GM19324 (cell line): ENCODE data around the gene NOTCH1.
"Not testable (repeated sequence)": the region's sequence is repeated elsewhere in the genome, so short reads cannot be mapped to it uniquely, and the experiment has no call there.

Experiments
- ATAC-seq: cut with Tn5 transposase; IDR thresholded peaks from one replicate; pipeline ENCODE4 v1.9.1; 2021; ENCODE audit warnings: mild to moderate bottlenecking, moderate library complexity; ENCODE audit not compliant: unreplicated experiment, low FRiP score

The NOTCH1 gene

DNA sequence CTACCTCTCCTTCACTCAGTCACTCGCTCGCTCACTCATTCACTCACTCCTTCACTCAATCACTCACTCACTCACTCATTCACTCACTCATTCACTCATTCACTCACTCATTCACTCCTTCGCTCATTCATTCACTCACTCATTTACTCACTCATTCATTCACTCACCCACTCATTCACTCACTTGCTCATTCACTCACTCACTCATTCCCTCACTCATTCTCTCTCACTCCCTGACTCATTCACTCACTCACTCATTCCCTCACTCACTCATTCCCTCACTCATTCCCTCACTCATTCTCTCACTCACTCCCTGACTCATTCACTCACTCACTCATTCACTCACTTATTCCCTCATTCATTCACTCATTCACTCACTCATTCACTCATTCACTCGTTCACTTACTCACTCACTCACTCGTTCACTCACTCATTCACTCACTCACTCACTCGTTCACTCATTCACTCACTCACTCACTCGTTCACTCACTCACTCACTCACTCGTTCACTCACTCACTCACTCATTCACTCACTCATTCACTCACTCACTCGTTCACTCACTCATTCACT lies 33.9 kb upstream of the NOTCH1 start:
- ATAC-seq, result not testable (repeated sequence)

DNA sequence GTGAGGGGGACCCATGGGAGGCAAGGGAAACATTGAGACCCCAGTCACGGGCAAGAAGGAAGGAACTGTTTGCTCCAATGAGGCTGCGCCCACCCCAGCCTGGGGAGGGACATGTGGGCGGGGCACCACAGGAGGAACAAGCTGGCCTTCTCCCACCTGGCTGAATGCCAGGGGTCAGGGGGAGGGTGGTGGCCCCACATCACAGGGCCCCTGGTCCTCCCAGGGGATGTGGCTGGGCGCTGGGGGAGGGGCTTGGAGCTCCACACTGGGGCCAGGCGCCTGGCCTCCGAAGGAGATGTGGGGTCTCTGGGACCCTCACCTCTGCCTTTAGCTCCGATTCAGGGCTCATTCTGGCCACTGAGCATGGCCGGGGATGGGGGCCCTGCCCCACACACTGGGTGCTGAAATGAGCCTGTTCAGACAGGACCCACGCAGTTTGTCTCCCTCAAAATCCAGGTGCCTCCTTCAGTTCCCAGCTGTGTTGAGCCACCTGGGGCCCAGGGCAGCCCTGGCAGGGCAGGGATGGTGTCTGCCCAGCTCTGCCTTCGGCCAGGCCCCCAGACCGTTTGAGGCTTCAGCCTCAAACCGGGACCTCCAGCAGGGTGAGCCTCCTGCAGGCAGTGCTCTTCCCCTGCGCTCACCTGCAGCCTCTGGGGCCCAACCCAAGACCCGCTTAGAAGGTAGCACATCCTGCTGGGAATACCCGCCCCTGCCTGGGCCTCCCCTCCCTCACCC lies 33.2 kb upstream of the NOTCH1 start:
- no peak for ATAC-seq

DNA sequence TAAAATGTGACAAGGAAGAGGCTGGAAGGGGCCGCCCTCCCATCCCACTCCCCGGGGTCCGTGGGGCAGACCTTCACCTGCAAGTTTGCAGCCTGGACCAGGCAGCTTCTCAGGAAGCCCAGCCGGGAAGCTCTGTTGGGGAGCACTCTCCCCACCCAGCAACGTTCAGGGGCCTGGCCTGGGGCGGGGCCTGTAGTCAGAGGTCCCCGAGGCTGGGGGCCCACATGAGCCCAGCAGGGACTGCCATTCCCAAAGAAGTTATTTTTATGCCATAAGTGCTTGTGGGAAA lies 32.7 kb upstream of the NOTCH1 start:
- ATAC-seq, result no peak

DNA sequence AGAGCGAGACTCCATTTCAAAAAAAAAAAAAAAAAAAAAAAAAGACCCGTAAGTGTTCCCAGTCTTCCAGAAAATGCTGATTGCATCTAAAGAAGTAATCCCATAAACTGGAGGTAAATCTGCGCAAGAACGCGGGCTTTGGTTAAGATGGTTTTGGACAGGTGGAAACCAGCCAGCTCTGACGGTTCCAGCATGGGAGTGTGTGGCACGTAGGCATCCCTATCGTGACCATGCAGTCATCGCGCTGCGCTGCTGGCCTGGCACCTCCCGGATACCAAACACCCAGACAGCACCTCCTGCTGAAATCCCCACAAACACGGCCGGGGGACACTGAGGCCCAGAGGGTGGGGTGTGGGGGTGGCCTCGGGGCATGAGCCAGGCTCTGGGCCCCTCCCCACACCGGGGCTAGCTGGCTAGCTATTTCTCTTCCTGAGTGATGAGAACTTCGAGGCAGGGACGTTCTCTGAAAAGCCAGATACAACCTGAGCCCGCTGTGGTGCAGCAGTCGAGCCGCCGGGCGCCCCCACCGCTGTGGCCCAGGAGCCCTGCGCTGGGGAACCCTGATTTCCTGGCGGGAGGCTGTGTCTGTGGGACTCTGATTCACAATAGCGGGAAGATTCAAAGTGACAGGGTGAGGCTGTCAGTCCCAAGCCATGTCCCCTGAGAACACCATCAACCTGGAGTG lies 32.2 kb upstream of the NOTCH1 start:
- ATAC-seq, result no peak

DNA sequence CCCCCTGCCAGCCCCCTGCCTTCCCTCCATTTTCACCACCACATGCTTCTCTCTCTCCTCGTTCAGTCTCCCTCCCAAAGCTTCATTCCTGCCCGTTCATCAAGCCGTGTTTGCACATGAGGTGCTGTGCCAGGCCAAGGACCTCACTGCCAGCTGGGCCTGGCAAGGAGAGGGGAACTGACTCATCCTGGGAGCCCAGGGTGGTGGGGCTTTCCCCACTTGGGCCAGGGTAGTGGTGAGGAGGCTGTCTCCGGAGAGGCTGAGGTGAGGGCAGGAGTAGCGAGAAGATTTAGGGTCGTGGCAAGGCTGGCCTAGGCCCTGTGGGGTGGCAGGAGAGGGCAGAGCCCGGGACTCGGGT lies 30.4 kb upstream of the NOTCH1 start:
- no peak for ATAC-seq

DNA sequence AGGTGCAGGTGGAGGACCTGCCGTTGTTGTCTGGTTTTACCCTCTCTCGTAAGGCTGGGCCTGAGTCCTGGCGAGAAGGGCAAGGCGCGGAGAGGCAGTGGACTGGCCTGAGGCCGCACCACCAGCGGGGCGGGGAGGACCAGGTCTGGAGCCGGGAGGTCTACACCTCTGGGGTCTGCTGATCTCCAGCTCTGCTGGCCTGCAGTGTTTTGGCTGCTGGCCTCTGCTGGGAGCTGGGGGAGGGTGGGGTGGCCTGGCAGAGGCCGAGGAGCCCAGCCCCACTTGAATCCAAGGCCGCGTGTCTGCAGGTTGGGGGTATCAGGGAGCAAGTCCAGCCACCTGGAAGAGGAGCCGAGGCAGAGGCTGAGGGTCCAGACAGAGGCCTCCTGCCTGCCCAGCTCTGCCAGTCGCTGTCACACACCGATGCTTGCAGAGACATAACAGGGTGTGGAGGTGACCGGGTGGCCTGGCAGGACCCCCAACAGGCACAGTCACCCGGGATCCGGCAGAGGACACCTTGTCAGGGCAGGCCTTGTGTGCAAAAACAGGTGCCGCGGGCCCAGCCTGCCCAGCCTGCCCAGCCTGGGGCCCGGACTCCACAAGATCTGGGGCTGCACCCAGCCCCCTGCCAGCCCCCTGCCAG lies 29.9 kb upstream of the NOTCH1 start:
- no peak for ATAC-seq

DNA sequence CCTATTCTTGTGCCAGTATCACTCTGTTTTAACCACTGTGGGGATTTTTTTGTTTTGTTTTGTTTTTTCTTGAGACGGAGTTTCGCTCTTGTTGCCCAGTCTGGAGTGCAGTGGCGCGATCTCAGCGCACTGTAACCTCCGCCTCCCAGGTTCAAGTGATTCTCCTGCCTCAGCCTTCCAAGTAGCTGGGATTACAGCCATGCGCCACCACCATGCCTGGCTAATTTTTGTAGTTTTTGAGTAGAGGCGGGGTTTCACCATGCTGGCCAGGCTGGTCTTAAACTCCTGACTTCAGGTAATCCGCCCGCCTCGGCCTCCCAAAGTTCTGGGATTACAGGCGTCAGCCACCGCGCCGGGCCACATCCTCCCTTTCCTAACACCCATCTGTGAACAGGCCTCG lies 28.8 kb upstream of the NOTCH1 start:
- ATAC-seq, result not testable (repeated sequence)

DNA sequence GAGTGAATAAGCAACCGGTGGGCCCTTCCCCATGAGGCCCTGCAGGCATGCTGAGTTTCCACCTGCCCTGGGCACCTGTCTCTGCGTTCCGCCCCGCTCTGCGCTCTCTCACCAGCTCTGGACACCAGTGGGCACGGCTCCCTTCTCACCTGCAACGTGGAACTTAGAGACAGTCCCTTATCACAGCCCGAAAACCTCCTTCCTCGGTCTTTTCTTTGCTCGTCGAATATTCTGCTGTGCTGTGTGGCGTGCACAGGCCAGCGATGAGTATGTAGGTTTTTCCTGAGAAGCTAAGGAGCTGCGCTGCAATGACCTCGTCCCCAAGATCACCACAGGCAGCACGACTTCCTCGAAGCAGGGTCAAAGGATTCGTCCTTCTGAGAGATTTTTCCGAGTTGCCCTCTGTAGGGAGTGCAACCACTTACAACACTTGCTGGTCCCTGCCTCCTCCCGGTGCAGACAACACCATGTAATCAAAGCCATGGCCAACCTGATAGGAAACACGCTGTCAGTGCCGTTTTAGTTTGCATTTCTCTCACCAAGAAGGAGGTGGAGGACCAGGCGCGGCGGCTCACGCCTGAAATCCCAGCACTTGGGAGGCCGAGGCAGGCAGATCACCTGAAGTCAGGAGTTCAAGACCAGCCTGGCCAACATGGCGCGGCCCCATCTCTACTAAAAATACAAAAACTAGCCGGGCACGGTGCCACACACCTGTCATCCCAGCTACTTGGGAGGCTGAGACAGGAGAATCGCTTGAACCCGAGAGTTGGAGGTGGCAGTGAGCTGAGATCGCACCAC lies 27.2 kb upstream of the NOTCH1 start:
- ATAC-seq, result no peak

DNA sequence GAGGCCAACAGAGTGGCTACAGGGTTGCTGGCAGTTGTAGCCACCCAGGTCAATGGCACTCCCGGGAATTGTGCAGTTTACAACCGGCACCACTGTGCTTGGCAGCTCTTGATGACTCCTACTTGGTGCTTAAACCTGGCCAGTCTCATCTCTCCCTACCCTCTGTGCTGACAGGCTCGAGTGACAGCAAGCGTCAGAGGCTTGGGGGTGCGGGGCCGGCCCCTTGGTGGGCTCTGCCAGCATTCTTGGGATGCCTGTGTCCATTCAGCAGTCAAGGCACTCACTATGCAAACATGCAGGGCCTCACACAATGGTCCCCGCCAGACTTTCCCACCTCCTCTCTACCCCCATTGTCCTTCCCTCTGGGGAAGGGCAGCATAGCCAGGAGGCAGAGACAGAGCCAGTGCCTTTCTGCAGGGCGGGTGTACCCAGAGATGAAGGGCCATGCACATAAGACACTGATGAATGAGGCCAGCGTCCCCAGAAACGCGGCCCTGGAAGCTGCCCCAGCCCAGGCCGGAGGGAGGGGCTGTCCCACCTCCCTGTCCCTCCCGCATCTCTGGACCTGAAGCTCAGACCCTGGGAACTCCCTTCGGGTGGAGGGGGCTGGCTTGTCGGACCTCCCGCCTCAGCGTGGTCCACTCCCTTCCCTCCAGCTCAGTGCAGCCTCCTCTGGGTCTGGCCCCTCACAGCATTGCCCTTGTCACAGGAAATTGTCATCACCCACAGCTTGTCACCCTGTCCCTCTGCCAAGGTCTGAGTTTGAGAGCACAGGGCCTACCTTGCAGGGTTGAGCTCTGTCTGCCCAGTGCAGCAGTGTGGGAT lies 26.4 kb upstream of the NOTCH1 start:
- no peak for ATAC-seq

DNA sequence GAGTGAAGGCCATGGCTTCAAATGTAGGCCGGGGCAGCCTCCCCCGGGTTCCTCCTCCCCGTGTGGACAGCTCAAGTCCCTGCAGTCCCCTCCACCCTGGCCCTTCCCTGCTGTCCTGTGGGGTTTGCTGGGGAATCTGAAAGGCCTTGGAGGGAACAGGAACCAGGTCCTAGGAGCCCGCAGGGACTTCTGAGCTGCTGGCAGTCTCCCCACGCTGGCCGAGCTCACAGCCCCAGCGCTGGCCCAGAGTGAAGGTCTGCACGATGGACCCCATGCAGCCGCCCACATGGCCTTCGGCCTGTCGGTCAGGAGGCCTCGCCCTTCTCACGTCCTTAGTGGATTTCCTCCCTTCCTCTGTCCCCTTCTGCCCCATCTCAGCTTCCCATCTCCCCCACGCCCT lies 25.7 kb upstream of the NOTCH1 start:
- ATAC-seq, result no peak

DNA sequence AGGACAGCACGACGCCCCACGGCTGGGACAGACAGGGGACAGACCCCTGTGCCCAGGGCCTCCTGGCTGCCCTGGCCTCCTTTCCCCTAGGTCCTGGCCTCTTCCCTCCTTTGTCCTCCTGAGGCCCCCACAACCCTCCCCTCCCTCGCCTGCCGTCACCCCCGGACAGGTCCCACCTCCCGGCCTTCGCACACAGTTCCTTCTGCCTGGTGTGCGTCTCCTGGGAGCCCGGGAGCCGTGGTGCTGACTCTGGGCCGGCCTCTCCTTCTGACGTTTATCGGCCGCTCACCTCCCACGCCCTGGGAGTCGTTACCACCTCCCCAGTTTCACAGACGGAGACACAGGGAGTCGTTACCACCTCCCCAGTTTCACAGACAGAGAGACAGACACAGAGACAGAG lies 25.1 kb upstream of the NOTCH1 start:
- no peak for ATAC-seq

DNA sequence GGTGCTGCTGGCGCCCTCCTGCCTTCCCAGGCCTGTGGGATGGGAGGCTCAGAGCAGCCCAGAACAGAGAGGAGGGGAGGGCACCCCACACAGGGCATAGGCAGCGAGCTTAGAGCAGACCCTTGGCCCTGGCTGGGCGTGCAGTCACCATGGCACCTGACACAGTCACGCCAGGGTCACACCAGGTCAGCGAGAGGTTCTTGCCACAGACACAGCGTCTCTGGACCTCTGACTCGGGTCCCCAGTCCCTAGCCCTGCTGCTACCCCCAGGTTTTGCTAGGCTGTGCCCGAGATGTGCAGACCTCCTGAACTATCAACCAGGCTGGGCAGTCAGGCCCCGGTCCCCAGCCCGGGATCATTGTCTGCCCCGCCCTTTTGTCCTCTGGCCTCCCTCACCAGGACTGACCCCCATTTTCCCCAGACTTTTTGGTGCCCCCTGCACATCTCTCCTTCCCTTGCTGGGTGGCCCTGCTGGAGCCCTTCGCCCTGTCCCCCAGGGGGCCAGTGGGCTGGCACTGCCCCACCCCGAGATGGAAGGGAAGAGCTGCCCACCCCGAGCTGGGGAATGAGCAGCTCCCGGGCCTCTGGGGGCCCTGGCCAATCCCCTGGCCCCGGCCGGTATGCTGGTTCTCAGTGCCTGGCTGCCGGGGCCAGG lies 24.5 kb upstream of the NOTCH1 start:
- ATAC-seq, result no peak

DNA sequence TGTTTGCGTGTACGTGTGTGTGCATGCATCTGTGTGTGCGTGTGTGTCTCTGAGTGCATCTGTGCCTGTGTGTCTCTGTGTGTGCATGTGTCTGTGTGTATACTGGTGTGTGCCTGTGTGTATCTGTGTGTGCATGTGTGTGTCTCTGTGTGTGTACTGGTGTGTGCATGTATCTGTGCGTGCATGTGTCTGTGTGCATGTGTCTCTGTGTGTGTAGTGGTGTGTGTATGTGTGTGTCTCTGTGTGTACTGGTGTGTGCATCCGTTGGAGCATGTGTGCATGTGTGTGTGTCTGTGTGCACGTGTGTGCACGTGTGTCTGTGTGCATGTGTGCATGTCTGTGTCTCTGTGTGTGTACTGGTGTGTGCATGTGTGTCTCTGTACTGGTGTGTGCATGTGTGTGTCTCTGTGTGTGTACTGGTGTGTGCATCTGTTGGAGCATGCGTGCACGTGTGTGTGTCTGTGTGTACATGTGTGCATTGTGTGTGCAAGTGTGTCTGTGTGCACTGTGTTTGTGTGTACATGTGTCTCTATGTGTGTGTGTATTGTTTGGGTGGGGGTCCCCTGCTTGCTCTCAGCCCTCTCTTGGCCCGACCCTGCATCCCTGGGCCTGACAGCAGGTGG lies 23.8 kb upstream of the NOTCH1 start:
- no peak for ATAC-seq

DNA sequence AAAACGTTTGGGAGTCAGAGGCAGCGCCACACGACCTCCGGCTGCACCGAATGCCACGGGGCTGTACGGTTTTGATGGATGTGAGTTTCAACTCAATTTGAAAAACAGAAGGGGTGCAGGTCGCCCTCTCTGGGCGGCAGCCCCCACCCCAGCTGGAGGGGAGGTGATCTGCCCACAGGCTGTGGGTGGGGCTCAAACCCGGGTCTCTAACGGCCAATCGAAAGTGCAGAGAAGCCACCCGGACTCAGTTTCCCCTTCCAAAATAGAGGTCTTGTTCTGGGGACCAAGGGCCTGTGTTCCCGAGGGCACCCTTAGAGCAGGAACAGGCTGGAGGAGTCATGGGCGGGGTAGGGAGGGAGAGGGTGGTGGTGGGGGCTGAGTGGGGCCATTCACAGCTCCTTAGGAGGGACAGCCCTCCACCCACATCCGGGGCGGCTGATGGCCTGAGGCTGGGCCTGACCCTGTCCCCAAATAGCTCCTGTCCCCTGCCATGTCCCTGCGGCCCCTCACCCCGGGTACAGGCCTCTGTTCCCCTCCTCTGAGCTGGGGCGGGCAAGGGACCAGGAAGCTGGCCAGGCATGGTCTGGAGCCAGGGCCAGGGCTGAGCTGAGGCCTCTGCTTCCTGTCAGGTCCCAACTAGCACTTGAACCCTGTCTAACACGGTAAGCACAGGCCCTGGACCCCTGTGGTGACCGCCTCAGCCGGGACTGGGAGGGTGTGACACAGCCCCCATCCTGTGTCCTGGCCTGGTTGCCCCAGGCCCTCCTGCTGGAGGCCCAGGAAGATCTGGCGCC lies 22.6 kb upstream of the NOTCH1 start:
- no peak for ATAC-seq

DNA sequence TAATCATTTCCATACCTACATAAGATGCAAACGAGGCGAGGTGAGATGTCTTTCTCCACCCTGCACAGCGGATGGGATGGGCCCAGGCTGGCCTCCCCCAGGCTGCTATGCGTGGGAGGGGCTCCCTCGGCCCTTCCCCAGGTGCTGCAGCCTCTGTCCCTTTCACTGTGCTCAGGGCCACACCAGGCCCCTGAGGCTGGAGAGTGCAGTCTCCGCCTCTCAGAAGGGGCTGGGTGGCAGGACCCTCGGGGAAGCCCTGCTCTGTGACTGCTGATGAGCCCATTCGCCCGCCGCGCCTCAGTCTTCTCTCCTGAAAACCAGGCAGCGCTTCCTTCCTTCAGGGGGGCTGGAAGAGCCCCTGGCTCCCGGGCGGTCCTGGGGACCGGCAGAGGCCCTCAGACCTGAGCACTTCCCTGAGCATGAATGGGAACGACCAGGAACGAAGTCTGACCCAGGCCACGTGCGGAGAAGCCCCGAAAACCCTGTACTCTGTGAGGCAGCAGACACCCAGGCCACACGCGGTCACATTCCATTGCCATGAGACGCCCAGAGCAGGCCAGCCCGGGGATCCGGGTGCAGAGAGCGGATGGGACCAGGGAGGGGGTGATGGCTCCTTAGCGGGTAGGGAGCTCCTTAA lies 21.9 kb upstream of the NOTCH1 start:
- ATAC-seq, result no peak

DNA sequence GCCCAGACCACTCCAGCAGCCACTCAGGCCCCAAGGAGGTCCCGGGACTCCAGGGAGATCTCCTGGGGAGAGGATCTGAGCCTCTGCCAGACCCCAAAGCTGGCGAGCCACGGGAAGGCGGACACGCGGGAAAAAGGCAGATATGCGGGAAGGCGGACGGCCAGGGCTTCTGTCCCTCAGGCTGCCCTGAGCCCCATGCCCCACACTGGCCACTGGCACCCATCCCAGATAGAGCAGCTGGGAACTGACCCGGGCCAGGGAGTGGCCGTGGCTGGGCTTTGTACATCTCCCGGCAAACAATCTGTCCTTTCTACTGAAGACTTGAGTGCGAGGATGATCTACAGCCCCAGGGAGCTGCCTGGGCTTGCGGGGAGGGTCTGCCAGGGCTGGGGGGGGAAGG lies 21.1 kb upstream of the NOTCH1 start:
- no peak for ATAC-seq

DNA sequence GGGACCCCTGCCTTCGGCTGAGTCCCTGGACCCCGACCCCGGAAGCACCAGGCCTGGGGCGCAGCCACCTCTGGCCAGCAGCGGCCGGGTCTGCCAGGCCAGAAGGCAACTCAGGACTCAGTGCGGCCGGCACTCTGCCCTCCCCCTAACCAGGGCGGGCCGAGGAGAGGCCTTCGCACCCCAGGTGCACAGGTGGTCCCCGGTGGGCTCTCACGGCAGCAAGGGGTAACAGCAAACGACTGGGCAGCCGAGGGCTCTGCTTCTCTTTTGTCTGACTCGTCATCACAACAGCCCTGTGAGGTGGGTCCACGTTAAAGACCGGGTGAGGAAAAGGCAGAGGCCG lies 20.7 kb upstream of the NOTCH1 start:
- ATAC-seq, result no peak
